ENCODE data around the gene CCDC69.

The CCDC69 gene

DNA sequence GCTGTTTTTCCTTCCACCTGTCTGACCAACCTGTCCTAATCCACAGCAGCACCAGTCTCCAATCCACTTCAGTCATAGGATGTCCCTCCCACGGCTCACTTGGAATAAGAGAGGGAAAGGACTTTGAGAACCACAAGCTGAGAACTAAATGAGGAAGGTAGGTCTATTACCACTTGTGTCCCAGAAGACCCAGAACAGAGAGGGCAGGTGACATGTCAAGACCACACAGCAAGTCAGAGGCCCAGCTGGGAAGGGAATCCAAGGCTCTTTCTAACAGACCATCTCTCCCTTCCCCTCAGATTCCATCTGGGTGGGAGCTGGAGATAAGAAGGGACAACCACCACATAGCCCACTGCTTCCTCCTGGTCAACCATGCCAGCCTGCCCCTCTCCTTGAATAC lies 81.0 kb downstream of the CCDC69 start:
- no peak for DNase-seq (ENCODE audit: low read depth)

DNA sequence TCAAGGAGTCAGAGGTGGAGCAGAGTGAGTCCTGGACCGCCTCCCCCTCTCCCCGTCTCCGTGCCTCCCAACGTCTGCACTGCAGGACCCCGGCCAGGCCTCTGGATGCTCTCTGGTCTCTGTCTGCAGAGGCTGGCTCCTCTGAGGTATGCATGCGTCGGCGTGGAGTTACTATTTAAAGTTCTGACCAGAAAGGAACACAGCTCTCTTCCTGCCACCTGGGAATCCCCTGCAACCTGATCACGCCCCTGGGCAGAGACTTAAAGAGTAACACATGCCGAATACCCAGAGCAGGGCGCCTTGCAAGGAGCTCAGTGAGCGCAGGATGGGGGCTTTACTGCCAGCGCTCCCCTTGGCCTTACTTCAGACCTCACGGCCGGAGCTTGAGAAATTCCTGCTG lies 82.4 kb downstream of the CCDC69 start:
- DNase-seq (ENCODE audit: low read depth): peak; percentile 51

DNA sequence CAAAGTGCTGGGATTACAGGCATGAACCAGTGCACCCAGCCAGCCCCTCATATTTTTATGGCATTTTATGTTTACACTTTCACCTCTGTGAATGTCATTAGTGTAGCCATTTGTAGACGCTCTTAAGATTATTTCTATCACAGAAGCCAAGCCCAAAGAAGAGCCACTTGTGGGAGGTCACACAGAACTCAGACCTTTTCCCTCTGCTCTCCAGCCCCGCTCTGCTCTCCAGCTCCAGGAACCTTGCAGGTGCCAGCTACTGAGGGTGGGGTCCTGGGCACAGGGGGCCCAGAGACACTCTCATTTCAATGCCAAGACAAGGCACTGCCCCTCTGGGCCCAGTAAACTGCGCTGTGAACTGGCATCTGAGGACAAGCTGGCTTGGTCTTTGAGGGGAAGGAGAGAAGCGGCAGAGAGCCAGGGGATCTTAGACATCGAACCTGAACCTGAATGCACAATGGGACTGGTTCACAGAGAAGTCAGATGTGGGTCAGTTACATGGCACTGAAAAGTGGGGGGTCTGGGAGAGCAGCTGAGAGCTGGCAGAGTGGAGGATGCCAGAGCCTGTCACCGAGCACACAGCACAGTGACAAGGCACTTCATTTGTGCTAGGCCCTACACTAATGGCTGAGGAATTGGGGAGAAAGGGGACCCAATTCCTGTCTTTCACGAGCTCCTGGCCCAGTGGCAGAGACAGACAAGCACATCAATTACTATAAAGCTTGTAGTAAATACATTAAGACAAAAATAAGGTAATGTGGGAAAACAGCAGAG lies 83.0 kb downstream of the CCDC69 start:
- no peak for DNase-seq (ENCODE audit: low read depth)

DNA sequence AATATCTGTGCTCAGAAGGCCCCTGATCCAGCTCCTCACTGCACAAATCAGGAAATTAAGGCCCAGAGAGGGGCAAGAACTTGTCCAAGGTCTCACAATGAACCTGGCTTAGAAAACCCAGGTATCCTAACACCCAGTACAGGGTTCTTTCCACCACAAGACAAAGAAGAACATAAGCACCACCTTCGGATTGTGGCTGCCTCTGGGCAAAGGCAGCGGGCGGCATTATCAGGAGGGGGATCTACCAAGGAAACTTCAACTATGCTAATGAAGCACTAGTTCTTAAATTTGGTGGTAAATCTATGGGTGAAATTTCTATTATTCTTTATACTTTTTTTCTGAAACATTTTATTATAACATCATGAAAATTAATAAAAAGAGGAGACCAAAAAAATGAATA lies 84.2 kb downstream of the CCDC69 start:
- no peak for DNase-seq (ENCODE audit: low read depth)

DNA sequence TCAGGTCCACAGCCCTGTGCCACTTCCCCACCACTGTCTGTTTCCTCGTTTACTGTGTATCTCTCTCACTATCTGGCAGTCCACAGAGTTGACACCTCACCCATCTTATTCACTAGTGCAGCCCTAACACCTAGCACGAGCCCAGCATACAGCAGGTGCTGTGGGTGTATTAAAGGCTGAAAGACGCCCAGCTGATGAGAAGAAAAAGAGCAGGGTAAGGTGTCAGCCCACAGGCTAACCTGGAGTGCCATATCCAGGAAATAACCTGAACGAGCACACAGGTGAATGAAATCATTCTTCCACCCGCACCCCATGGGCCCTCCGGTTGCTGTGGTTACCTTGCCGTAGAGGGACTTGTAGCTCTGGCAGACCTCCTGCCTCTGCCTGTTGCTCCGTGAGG lies 84.9 kb downstream of the CCDC69 start:
- no peak for DNase-seq (ENCODE audit: low read depth)

DNA sequence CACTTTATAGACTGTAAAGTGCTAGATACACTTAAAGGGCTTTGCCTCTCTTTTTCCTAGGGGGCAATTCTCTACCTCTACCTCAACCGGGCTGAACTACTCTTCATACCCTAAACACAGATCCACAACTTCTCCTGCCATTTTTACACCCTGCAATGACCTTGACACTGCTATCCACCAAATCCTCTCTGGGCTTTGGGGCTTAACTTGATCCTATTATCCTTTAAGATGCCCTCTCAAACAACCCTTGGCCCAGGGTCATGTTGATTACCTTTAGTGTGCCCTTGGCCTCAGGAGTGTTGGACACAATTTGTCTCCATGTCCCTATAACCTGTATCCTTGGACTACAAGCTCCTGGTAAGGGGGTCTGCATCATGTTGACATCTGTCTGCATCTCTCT lies 85.8 kb downstream of the CCDC69 start:
- no peak for DNase-seq (ENCODE audit: low read depth)

DNA sequence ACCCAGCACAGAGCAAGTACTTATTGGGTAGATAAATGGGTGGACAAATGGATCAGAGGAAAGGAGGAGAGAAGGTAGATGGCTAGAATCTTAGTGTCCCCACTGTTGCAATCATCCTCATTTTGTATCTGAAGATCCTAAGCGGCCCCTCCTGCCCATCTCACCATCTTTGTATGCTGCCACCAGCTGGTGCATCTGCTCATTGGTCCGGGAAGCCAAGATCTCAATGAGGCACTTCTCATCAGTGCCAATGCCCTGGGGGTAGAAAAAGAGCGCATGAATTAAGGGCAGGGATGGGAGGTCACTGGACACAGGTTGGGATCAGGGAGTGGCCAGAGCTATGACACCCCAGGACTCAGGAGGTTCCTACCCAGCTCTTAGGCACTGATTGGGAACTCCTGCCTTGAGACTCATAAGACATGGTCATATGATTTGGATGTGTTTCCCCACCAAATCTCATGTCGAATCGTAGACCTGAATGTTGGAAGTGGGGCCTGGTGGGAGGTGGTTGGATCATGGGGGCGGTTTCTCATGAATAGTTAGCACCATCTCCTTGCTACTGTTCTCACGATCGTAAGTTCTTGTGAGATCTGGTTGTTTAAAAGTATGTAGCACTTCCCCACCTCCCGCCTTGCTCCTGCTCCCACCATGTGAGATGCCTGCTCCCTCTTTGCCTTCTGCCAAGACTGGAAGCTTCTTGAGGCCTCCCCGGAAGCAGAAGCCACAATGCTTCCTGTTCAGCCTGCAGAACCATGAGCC lies 86.6 kb downstream of the CCDC69 start:
- DNase-seq (ENCODE audit: low read depth): no peak

DNA sequence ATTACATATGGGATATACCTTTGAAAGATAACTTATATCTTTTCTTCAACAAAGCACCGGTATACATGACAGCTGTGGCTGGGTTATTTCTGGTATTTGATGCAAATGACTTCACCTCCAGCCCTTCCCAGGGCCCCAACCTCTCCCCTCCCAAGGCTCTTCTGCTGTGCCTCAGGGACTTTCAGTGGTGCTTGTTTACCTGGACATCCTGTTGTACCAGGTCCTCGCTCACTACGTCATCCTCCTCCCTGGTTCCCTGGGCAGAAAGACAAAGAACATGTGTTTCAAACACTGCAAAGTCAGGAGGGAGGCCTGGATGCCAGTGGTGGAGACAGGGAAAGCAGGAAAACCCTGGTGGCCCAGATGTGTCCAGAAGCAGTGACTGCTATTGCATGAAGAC lies 89.7 kb downstream of the CCDC69 start:
- no peak for DNase-seq (ENCODE audit: low read depth)

DNA sequence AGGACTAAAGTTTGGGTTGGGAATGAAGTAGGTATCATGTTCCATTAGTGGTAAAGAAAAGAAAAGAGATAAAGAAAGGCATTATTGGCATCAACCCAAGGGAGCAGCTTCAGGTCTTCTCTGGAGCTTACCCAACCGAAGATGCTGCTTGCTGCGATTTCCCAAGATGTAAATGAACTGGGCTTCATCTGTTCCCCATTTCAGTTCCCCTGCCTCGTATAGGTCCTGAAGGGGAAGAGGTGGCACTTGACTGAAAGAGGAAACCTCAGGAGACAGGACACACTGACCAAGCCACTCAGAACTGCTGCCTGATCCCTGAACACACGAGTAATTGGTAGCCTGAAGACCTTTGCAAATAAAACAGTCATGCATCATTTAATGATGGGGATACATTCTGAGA lies 90.9 kb downstream of the CCDC69 start:
- DNase-seq (ENCODE audit: low read depth): no peak
